GM19397 (cell line): ENCODE measurements around the gene SLC12A2.

Experiments used
- ATAC-seq: cut with Tn5 transposase; IDR thresholded peaks from one replicate; pipeline ENCODE4 v1.9.1; 2021; ENCODE audit warnings: mild to moderate bottlenecking, moderate library complexity; ENCODE audit not compliant: unreplicated experiment

The SLC12A2 gene

DNA sequence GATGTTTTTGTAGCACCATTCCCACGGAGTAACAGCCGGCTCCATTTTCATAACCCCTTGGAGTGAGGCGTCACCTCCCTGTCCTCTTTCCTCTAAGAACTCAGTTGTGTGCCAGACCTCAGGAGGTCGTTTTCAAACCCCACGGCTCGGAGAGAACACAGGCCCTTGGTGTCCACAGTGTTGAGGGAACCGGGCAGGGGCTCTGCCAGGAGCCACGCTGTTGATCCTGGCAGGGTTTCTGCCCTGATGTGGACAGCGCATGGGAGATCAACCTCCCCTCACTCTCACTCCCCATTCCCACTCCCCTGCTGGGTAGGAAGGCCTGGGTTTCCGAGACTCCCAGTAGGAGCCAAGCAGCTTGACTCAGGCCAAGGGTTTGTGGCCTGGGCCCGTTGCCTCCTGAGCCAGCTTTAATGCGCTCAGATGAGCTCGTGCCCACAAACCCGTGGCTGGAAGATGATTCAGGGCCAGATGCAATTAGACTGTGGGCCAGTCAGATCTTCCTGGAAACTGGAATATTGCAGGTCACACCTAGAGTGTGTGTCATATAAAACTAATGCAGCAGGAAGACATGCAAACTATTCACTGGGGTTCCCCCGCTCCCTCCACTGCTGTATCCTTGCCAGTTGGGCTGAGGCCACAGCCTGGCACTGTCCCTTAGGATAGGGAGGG, 133.4 kb downstream of the SLC12A2 start:
- ATAC-seq = no peak

GRCh38 chr5:128220841-128221240, 137.3 kb downstream of the SLC12A2 start:
- ATAC-seq = no peak

DNA sequence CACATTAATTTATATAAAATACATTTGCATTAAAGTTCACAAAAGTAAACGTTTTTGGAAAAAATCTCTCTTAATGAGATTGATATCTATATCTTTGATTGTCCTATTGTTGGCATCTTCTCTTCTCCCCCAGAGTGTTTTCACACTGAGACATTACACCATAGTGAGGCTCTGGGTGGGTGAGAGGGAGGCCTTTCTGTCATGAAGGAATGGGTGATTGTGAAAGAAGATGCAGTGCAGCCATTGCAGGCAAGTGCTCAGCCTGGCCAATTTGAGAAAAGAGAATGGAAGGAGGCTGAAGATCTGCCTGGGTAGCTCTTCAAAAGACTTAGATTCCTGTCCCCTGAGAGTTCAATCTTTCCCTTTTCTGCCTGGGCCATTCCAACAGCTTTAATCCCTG, 140.8 kb downstream of the SLC12A2 start:
- ATAC-seq = no peak

DNA sequence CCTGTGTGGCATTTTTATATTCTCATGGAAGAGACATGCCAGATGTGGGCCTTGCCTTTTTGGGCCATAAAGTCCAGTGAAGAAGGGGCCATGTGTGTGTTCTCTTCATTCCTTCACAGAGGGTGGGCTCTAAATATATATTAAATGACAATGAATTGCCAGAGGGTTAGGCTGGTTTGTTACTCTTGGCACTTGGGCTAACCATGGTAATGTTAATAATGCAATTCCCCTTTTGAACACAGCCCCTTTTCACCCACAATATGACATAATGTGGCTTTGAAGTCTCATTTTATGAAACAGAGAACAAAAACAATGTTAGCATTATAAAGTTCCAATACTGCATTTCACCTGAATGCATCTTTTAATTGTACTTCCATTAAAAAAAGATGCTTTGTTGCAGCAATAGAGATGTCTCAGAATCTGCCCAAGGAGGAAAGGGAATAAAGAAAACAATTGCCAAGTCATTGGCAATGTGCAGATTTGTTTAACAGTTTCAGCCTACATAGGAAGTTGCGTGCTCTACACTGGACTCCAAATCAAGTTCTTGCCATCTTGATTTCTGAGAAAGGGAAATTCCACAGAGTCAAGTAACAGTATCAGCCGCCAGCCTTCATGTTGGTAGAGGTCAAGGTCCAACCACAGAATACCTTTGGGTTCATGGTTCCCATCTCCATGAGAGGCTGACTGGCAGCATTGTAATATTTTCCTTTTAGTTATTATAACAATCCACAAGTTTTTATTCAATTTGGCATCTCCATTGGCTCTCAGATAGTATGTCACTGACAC, 141.9 kb downstream of the SLC12A2 start:
- no peak for ATAC-seq

DNA sequence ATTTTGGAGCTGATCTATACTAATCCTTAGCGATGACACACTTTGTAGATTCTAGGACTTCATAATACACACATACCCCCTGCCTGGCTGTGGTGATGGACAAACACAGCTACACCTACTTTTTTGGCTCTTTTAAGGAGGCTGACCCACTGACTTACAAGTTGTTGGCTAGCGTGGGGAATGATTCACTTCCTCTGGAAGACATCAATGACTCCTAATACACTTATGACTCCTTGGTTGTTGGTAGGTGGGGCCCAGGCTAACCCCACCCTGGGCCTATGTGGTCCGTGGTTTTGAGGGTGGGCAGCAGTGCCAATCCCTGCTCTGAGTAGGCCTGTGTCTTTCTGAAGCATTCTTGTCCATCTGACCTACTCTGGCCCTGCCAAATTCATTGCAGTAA, 144.4 kb downstream of the SLC12A2 start:
- ATAC-seq = no peak

GRCh38 chr5:128228521-128228920, 145.0 kb downstream of the SLC12A2 start:
- no peak for ATAC-seq

DNA sequence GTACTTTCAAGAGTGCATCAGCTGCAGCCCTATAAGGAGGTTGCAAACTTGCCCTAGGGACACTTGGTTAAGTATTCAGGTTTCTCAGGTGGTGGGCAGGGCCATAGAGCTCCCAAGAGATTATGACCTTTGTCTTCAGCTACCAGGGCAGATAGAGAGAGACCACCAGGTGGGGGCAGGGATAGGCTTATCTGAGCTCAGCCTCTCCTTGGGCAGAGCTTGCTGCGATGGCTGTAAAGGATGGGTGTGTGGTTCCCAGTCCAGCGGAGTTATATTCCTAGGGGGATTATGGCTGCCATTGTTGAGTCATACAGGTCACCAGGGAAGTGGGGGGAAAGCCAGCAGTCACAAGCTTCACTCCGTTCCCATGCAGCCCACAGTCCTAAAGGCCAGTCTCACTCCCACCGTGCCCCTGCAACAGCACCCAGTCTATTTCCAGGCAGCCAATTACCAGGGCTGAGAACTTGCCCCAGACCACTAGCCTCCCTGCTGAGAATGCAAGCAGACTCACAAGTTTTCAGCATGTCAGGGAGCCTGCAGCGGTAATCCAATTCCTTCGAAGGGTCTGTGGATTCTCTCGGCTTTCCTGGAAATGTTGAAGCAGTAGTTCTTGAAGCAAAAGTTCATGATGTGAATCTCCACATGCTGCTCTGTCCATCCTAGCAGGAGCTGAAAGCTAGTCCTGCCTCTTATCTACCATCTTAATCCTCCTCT, 151.5 kb downstream of the SLC12A2 start:
- ATAC-seq = no peak

- ATAC-seq = no peak
These were observed 152.8 kb downstream of the SLC12A2 start for GRCh38 chr5:128236334-128236733.

- no peak for ATAC-seq
These were observed 153.4 kb downstream of the SLC12A2 start for GRCh38 chr5:128237000-128237399.

DNA sequence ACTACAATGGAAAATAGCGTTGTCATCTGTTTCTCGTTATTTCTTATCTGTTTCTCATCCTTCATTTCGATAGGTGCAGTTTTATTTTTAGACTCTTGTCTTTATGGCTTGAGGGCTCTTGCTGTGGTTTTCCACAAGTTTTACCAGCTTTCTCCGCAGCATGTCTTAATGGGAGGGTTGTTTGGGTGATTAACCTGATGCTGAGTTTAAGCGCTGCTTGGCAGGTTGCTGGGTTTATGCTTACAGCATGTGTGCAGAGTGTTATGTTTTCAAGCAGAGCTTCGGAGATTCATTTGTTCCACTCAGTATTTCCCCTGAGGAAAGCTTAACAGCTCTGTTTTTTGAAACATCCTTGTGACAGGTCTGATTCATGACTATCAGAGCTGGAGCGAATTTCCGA, 154.0 kb downstream of the SLC12A2 start:
- no peak for ATAC-seq
